NCI-H187 (cell line): ENCODE data around the gene ZNF839.
A peak's percentile ranks its signal among the peaks of the same experiment; 100 is the strongest.
"Not testable (repeated sequence)": the region's sequence is repeated elsewhere in the genome, so short reads cannot be mapped to it uniquely, and the experiment has no call there.

Experiments used
- DNase-seq, 2 experiments: peaks; one replicate each; lab custom pipeline; 2025; lab: John Stamatoyannopoulos, UW

The ZNF839 gene

GRCh38 chr14:102314242-102315011 lies 5.1 kb upstream of the ZNF839 start:
- peak; percentile 50 to 77 for DNase-seq

GRCh38 chr14:102315121-102315520 lies 4.4 kb upstream of the ZNF839 start:
- no peak for DNase-seq

- no peak for DNase-seq
Observed at GRCh38 chr14:102316338-102316742, 3.2 kb upstream of the ZNF839 start.

GRCh38 chr14:102316743-102317563 lies 2.6 kb upstream of the ZNF839 start:
- peak; percentile 90 to 91 for DNase-seq

GRCh38 chr14:102317564-102318248 lies 1.8 kb upstream of the ZNF839 start:
- peak in 1 of 2 experiments; percentile 87 for DNase-seq

- no peak for DNase-seq
Observed at GRCh38 chr14:102318781-102319276, 717 bp upstream of the ZNF839 start.

- DNase-seq, result no peak
Observed at GRCh38 chr14:102320033-102320660, 601 bp downstream of the ZNF839 start.

- DNase-seq, result no peak
Observed at GRCh38 chr14:102320671-102321455, 1.3 kb downstream of the ZNF839 start.

GRCh38 chr14:102321456-102322422 lies 2.2 kb downstream of the ZNF839 start:
- DNase-seq, result no peak

GRCh38 chr14:102323102-102323501 lies 3.6 kb downstream of the ZNF839 start:
- no peak for DNase-seq

GRCh38 chr14:102325791-102326345 lies 6.3 kb downstream of the ZNF839 start:
- no peak for DNase-seq

- no peak for DNase-seq
Observed at GRCh38 chr14:102326583-102326982, 7.0 kb downstream of the ZNF839 start.

- DNase-seq, result not testable (repeated sequence)
Observed at GRCh38 chr14:102329381-102329780, 9.8 kb downstream of the ZNF839 start.

- no peak for DNase-seq
Observed at GRCh38 chr14:102330806-102331205, 11.3 kb downstream of the ZNF839 start.

- DNase-seq, result no peak
Observed at GRCh38 chr14:102333390-102333789, 13.8 kb downstream of the ZNF839 start.

- no peak for DNase-seq
Observed at GRCh38 chr14:102333795-102334705, 14.5 kb downstream of the ZNF839 start.

- no peak for DNase-seq
Observed at GRCh38 chr14:102335163-102335562, 15.6 kb downstream of the ZNF839 start.

- DNase-seq, result no peak
Observed at GRCh38 chr14:102338724-102339123, 19.2 kb downstream of the ZNF839 start.
